GM12878 (cell line): ENCODE data around the gene RPRD1B. TPM values are rescaled to one million over a fixed set of nuclear protein-coding genes. Genes with fewer than 3 reads are reported as not detected.

Source experiments
- BCLAF1 ChIP-seq: fragments of 450-650 bp; IDR thresholded peaks from 2 replicates; pipeline ENCODE4 v1.6.1; 2017; ENCODE audit warnings: antibody characterized with exemption, mild to moderate bottlenecking, moderate library complexity
- E2F4 ChIP-seq: IDR thresholded peaks from 2 replicates; pipeline ENCODE4 v1.6.1; 2012; ENCODE audit warnings: low read depth, low read length, improper control_type of control experiment
- E2F8 ChIP-seq: fragments of 450-650 bp; IDR thresholded peaks from 2 replicates; pipeline ENCODE4 v1.6.1; 2018; ENCODE audit warnings: mild to moderate bottlenecking, low read depth, moderate library complexity; ENCODE audit not compliant: partially characterized antibody
- LARP7 ChIP-seq: fragments of 450-650 bp; IDR thresholded peaks from 2 replicates; pipeline ENCODE4 v1.6.1; 2017; ENCODE audit warnings: mild to moderate bottlenecking
- MYB ChIP-seq: fragments of 150-350 bp; IDR thresholded peaks from 2 replicates; pipeline ENCODE4 v1.6.1; 2014; ENCODE audit warnings: mild to moderate bottlenecking, low read depth, low read length, borderline replicate concordance
- PAX5 ChIP-seq: IDR thresholded peaks from 2 replicates; pipeline ENCODE4 v1.6.1; 2011; ENCODE audit warnings: low read depth, low read length, borderline replicate concordance
- POLR2AphosphoS5 ChIP-seq: IDR thresholded peaks from 2 replicates; pipeline ENCODE4 v1.6.1; 2011; ENCODE audit warnings: mild to moderate bottlenecking, low read length, inconsistent platforms
- polyA plus RNA-seq, 11 experiments: library from polyadenylated mRNA; depleted of rRNA in 4 of 11; unstranded in 6 of 11; stranded (reverse) in 5 of 11; fragments of >200 nt; fragmentation: Nextera tagmentation in 4 of 11; fragmentation: Illumina TruSeq in 1 of 11; extraction: Ambion mirVana in 4 of 11; extraction: Trizol in 1 of 11; gene quantifications; 1 replicate in 1 of 11; 2 replicates in 10 of 11; pipeline versions ENCODE4 v1.2.1 to v1.2.3, GENCODE V29; 2011 to 2016; ENCODE audit warnings: inconsistent platforms in 2 of 11, missing spikeins in 2 of 11, low read depth in 1 of 11
- total RNA-seq, 4 experiments: library from RNA; depleted of rRNA in 3 of 4; stranded (reverse); fragments of >200 nt in 3 of 4; fragmentation: Illumina TruSeq in 1 of 4; extraction: Trizol in 1 of 4; gene quantifications; 2 replicates each; pipeline versions ENCODE4 v1.2.1 to v1.2.3, GENCODE V29; 2013 to 2021

The RPRD1B gene
- total and polyA plus RNA-seq, 10 of the 15 experiments (the other 5 are each of a cell fraction or from before 2014, with no cell fraction given), result 5.2 to 40.2 (median 30.0) TPM

GRCh38 chr20:38054647-38055046 is 21.1 kb downstream of the RPRD1B start (continued):
- TF ChIP-seq E2F8, result no peak
- TF ChIP-seq LARP7, result no peak
- TF ChIP-seq BCLAF1, result no peak
- no peak for TF ChIP-seq E2F4
- TF ChIP-seq MYB, result no peak
- no peak for TF ChIP-seq POLR2AphosphoS5
- TF ChIP-seq PAX5, result no peak
